HG03066 (cell line): ENCODE measurements around the gene MGAT5.
A peak's percentile ranks its signal among the peaks of the same experiment; 100 is the strongest.
"Not testable (repeated sequence)": the region's sequence is repeated elsewhere in the genome, so short reads cannot be mapped to it uniquely, and the experiment has no call there.

Experiments
- ATAC-seq: cut with Tn5 transposase; IDR thresholded peaks from one replicate; pipeline ENCODE4 v1.9.1; 2021; ENCODE audit warnings: low read depth; ENCODE audit not compliant: unreplicated experiment

Gene MGAT5

GRCh38 chr2:134457765-134458472 is 204.0 kb downstream of the MGAT5 start:
- no peak for ATAC-seq

- ATAC-seq, result no peak
Measured at GRCh38 chr2:134458473-134458853, 204.6 kb downstream of the MGAT5 start.

- no peak for ATAC-seq
Measured at GRCh38 chr2:134458950-134459349, 205.1 kb downstream of the MGAT5 start.

GRCh38 chr2:134459706-134460406 is 206.0 kb downstream of the MGAT5 start:
- ATAC-seq, result no peak

- peak; percentile 81 for ATAC-seq
Measured at GRCh38 chr2:134460583-134460998, 206.7 kb downstream of the MGAT5 start.

GRCh38 chr2:134461511-134461910 is 207.6 kb downstream of the MGAT5 start:
- no peak for ATAC-seq

GRCh38 chr2:134462275-134462674 is 208.4 kb downstream of the MGAT5 start:
- no peak for ATAC-seq

- no peak for ATAC-seq
Measured at GRCh38 chr2:134462791-134463698, 209.2 kb downstream of the MGAT5 start.

GRCh38 chr2:134463699-134464022 is 209.8 kb downstream of the MGAT5 start:
- no peak for ATAC-seq

- no peak for ATAC-seq
Measured at GRCh38 chr2:134465228-134466105, 211.6 kb downstream of the MGAT5 start.

GRCh38 chr2:134466141-134466540 is 212.3 kb downstream of the MGAT5 start:
- no peak for ATAC-seq

- no peak for ATAC-seq
Measured at GRCh38 chr2:134468164-134468563, 214.3 kb downstream of the MGAT5 start.

GRCh38 chr2:134468776-134469175 is 214.9 kb downstream of the MGAT5 start:
- no peak for ATAC-seq

- no peak for ATAC-seq
Measured at GRCh38 chr2:134469516-134470115, 215.7 kb downstream of the MGAT5 start.

- ATAC-seq, result no peak
Measured at GRCh38 chr2:134470561-134471168, 216.8 kb downstream of the MGAT5 start.

- ATAC-seq, result not testable (repeated sequence)
Measured at GRCh38 chr2:134476982-134477381, 223.1 kb downstream of the MGAT5 start.

- no peak for ATAC-seq
Measured at GRCh38 chr2:134479696-134480330, 225.9 kb downstream of the MGAT5 start.

- ATAC-seq, result no peak
Measured at GRCh38 chr2:134482131-134482723, 228.4 kb downstream of the MGAT5 start.
